ENCODE measurements around the gene BRMS1. TPM values are rescaled to one million over a fixed set of nuclear protein-coding genes. Genes with fewer than 3 reads are reported as not detected.
"Not testable (repeated sequence)": the region's sequence is repeated elsewhere in the genome, so short reads cannot be mapped to it uniquely, and the experiment has no call there.

The BRMS1 gene
- total RNA-seq, 4 donors from 2014 or later, result 36.7 to 59.2 (median 42.0) TPM

- TF ChIP-seq CTCF (IDR thresholded peaks at IDR 0.05), result no peak
- no peak for DNase-seq (ENCODE audit: low spot score)
- ATAC-seq (ENCODE audit: low FRiP score), result no peak
Measured at GRCh38 chr11:66360406-66361073, 15.6 kb upstream of the BRMS1 start.

DNA sequence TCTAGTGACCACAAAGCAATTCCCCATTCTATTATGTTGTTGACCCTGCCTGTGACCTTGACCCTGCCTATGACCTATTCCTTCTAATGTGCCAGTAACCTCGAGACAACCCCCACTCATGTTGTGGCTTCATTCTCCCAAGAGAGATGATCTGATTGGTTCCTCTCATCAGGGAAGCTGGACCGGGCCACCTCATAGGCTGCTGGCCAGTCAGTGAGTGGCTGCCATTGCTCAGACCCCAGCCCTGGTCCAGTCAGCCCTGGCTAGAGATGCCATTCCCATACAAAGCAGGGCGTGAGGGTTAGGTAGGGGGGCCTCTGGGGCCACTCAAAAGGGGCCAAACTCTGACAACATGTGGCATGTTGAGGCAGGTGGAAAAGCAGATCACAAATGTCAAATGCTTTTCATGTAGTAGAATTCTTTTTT is 14.8 kb upstream of the BRMS1 start:
- TF ChIP-seq CTCF (IDR thresholded peaks at IDR 0.05), result no peak
- ATAC-seq (ENCODE audit: low FRiP score) (no peak), DNase-seq (ENCODE audit: low spot score) (no peak)

- ATAC-seq (ENCODE audit: low FRiP score); DNase-seq (ENCODE audit: low spot score): not testable (repeated sequence)
Measured at GRCh38 chr11:66350560-66351235, 5.8 kb upstream of the BRMS1 start.

- DNase-seq (ENCODE audit: low spot score) (no peak), ATAC-seq (ENCODE audit: low FRiP score) (no peak)
- TF ChIP-seq CTCF (IDR thresholded peaks at IDR 0.05), result no peak
Measured at GRCh38 chr11:66349084-66349386, 4.1 kb upstream of the BRMS1 start.

DNA sequence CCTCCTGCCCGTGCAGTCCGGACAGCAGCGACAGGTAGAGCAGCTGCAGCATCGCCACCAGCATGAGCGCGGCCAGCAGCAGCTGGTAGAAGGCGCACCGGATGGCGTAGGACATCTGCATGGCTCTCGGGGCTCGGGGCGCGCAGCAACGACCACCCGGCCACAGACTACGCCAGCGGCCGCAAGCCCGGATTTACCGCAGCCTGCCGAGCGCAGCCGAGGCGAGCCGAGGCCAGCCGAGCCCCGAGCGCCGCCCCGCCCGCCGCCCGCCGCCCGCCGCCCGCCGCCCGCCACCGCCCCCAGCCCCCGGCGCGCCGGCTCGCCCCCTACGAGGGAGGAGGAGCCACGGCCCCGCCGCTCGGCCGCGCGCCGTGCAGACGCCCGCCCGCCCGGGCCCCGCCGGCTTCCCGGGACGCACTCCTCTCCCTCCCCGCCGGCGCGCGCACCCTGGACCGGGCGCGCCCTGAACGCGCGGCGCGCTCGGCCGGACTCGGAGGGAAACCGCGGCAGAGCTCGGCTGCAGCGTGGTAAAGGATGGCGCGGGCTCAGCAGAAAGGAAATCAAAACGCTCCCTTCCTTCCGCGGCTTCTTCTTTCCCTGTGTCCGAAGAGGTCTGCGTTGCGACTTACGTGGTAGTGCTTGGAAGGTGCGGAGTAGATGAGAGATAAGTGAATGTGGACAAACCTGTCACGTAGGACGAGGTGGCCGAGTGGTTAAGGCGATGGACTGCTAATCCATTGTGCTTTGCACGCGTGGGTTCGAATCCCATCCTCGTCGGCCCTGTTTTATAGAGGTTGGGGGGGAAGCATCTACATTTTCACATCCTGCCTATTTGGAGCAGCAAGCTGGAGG is 2.7 kb upstream of the BRMS1 start, which contains the start of gene B4GAT1:
TSS of gene B4GAT1 (minus strand) at position 205 of the 852 bp plus-strand sequence. CDS start at position 121, 84 bp downstream.
- ATAC-seq (ENCODE audit: low FRiP score) (peak; percentile 81), DNase-seq (ENCODE audit: low spot score) (peak; percentile 79)
- TF ChIP-seq CTCF (IDR thresholded peaks at IDR 0.05), result no peak

DNA sequence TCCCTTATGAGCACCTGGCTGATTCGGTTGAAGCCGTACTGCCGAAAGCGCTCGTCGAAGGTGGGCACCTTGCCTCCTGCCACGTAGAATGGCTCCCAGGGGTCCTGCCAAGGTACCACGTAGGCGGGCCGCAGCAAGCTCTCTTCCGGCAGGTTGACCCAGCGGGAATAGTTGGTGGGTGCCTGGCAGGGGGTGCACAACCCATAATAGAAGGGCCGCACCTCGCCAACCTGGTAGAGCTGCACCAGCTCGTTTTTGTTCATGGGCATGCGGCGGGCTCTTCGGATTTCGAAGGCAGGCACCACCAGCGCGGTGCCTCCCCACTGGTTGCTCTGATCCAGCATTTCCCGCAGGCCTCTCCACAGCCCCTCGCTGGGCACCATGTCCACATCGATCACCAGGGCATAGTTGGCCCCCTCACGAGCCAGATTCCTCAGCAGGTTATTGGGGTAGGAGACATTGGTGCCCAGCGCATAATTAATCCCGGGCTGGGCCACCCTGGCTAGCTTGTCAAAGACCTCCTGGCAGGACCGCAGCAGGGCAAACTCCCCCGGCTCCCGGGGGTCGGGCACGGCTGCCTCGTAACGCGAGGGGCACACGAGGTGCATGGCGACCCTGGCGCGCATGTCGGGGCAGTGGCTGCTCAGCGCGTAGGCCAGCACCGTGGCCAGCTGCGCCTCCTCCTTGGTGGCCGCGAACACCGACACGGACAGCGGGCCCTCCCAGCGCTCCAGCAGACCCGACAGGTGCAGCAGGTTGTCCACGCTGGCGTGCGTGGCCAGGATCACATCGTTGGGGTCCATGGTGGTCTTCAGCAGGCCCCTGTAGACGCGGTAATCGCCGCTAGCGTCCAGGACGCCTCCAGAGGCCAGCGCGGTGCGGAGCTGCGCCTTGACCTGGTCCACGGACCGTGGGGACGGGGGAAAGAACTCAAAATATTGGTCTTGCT is 1.8 kb upstream of the BRMS1 start:
- TF ChIP-seq CTCF (IDR thresholded peaks at IDR 0.05), result no peak
- no peak for DNase-seq (ENCODE audit: low spot score)
- peak; percentile 6 for ATAC-seq (ENCODE audit: low FRiP score)

Measured in omental fat pad (tissue), 4 donors.